PC-9 (cell line): ENCODE measurements around the gene MACROD2. TPM values are rescaled to one million over a fixed set of nuclear protein-coding genes. Genes with fewer than 3 reads are reported as not detected.
A peak's percentile ranks its signal among the peaks of the same experiment; 100 is the strongest.
"Not testable (repeated sequence)": the region's sequence is repeated elsewhere in the genome, so short reads cannot be mapped to it uniquely, and the experiment has no call there.

Source experiments
- BruUV-seq: library from RNA; stranded (reverse); fragments of 400-500 nt; replicated peaks from 2 replicates; lab custom pipeline; 2021; lab: Mats Ljungman, UMichigan
- CTCF ChIA-PET: fragments of 300-600 bp; sonication (Branson Sonifier 250); formaldehyde crosslinking; loops from one replicate; lab custom pipeline; 2022; ENCODE audit warnings: antibody characterized with exemption; lab: Charles Lee
- POLR2A ChIA-PET: fragments of 300-600 bp; sonication (Branson Sonifier 250); formaldehyde crosslinking; loops from one replicate; lab custom pipeline; 2022; ENCODE audit warnings: antibody characterized with exemption; ENCODE audit not compliant: unreplicated experiment; lab: Charles Lee
- DNase-seq, 2 experiments: peaks; one replicate each; pipeline versions ENCODE4 v3.0.0 to v3.0.0-alpha.2; 2015 to 2022; ENCODE audit warnings: mixed read lengths in 1 of 2
- H2AFZ ChIP-seq: fragments of 200-600 bp; sonication (generic); 2 replicates; pipeline ENCODE4 v1.8.1; 2017; ENCODE audit warnings: antibody characterized with exemption
- H3F3A ChIP-seq: fragments of 200-600 bp; sonication (generic); 2 replicates; pipeline ENCODE4 v1.8.1; 2017; ENCODE audit warnings: antibody characterized with exemption, mild to moderate bottlenecking, low read depth; ENCODE audit not compliant: insufficient read depth
- H3K27ac ChIP-seq: fragments of 200-600 bp; sonication (generic); 2 replicates; pipeline ENCODE4 v1.6.1; 2016; ENCODE audit warnings: mixed run types
- H3K27me3 ChIP-seq: fragments of 200-600 bp; sonication (generic); 2 replicates; pipeline ENCODE4 v1.6.1; 2016; ENCODE audit warnings: low read depth, mixed run types; ENCODE audit not compliant: insufficient read depth
- H3K36me3 ChIP-seq: fragments of 200-600 bp; sonication (generic); 2 replicates; pipeline ENCODE4 v1.6.1; 2016; ENCODE audit warnings: low read depth, mixed run types
- H3K4me1 ChIP-seq: fragments of 200-600 bp; sonication (generic); replicated peaks from 2 replicates; pipeline ENCODE4 v1.6.1; 2016; ENCODE audit warnings: mixed run types; ENCODE audit not compliant: insufficient read depth
- H3K4me2 ChIP-seq: fragments of 200-600 bp; sonication (generic); 2 replicates; pipeline ENCODE4 v1.6.1; 2017; ENCODE audit warnings: mixed run types
- H3K4me3 ChIP-seq: fragments of 200-600 bp; sonication (generic); 2 replicates; pipeline ENCODE4 v1.6.1; 2016; ENCODE audit warnings: mixed run types
- H3K79me2 ChIP-seq: fragments of 200-600 bp; sonication (generic); 2 replicates; pipeline ENCODE4 v1.6.1; 2017; ENCODE audit warnings: low read depth, mixed run types
- H3K9me2 ChIP-seq: fragments of 200-600 bp; sonication (generic); 2 replicates; pipeline ENCODE4 v1.8.1; 2017; ENCODE audit warnings: mild to moderate bottlenecking; ENCODE audit not compliant: insufficient read depth
- H3K9me3 ChIP-seq: fragments of 200-600 bp; sonication (generic); 2 replicates; pipeline ENCODE4 v1.8.1; 2016; ENCODE audit warnings: low read depth; ENCODE audit not compliant: insufficient read depth
- H4K20me1 ChIP-seq: fragments of 200-600 bp; sonication (generic); 2 replicates; pipeline ENCODE4 v1.8.1; 2017; ENCODE audit not compliant: insufficient read depth
- EZH2 ChIP-seq: fragments of 200-600 bp; sonication (generic); IDR thresholded peaks from 2 replicates; pipeline ENCODE4 v1.8.0; 2017; ENCODE audit warnings: antibody characterized with exemption, low read depth
- intact Hi-C: fragments of 100-400 bp; cut with micrococcal nuclease; formaldehyde crosslinking; loops from one replicate; pipeline ENCODE4 v1.10.0; 2022; ENCODE audit not compliant: unreplicated experiment
- total RNA-seq: library from RNA; stranded (reverse); gene quantifications from 2 replicates; pipeline ENCODE4 v1.2.3, GENCODE V29; 2021
- TF ChIP-seq, protein P1 (sequence below): fragments of 200-600 bp; sonication (generic); conservative IDR thresholded peaks from 2 replicates; pipeline ENCODE4 v1.6.1; 2017; ENCODE audit warnings: mixed run types, antibody characterized with exemption, mild to moderate bottlenecking, moderate library complexity

MACROD2 gene
- total RNA-seq, 1 experiment from 2014 or later = 11.4 TPM

DNA sequence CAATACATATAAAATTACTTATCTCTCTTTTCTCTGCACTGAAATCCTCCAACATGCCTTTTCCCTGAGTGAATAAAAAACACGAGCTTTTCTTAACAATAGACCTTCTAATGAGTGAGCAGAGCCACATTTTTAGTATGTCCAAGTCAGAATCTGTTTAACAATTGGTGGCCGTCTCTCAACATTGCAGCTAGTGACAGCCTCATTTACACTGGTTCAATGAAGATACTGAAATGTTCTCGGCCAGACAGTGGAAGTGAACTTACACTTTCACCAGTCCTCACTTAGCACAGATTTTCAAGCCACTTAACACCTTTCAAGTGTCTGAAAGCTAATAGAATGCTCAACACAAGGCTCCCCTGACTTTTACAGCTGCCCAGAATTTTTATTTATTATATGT is 1810.8 kb downstream of the MACROD2 start:
- Histone ChIP-seq H3K36me3 (no peaks in the 10 kb centered on the region), H3F3A (no peaks in the 10 kb centered on the region), H3K9me3 (no peaks in the 10 kb centered on the region), H4K20me1 (no peaks in the 10 kb centered on the region), H3K4me2 (no peak overlapping the region), H3K4me1 (no peaks in the 10 kb centered on the region), H3K9me2 (no peaks in the 10 kb centered on the region), H2AFZ (no peak overlapping the region), H3K27me3 (no peaks in the 10 kb centered on the region), H3K4me3 (no peak overlapping the region), H3K79me2 (no peaks in the 10 kb centered on the region), H3K27ac (no peak overlapping the region)
- BruUV-seq = no TSS peak
- DNase-seq = no peak
- ChIA-PET POLR2A (no interaction called here), CTCF (no interaction called here)
- TF ChIP-seq, protein P1, sequence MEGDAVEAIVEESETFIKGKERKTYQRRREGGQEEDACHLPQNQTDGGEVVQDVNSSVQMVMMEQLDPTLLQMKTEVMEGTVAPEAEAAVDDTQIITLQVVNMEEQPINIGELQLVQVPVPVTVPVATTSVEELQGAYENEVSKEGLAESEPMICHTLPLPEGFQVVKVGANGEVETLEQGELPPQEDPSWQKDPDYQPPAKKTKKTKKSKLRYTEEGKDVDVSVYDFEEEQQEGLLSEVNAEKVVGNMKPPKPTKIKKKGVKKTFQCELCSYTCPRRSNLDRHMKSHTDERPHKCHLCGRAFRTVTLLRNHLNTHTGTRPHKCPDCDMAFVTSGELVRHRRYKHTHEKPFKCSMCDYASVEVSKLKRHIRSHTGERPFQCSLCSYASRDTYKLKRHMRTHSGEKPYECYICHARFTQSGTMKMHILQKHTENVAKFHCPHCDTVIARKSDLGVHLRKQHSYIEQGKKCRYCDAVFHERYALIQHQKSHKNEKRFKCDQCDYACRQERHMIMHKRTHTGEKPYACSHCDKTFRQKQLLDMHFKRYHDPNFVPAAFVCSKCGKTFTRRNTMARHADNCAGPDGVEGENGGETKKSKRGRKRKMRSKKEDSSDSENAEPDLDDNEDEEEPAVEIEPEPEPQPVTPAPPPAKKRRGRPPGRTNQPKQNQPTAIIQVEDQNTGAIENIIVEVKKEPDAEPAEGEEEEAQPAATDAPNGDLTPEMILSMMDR = no peak
- no peak for TF ChIP-seq EZH2
- intact Hi-C loops = no loop called here

DNA sequence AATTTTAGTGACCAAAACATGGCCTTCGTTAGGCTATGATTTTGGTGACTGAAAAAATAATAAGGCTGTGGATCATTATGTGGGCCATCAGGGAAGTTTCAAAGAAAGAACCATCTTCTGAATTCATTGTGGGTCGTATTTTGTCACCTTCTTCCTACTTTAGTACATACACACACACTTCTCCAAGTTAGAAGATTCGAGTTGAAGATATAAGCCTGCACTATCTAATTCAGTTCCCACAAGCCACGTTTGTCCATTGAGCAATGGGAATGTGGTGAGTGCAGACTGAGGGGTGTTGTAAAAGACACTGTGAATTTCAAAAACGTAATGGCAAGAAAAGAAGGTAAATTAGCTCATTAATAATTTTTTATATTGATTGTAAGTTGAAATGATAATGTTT is 1812.0 kb downstream of the MACROD2 start:
- ChIA-PET CTCF (no interaction called here), POLR2A (no interaction called here)
- no peaks in the 10 kb centered on the region for H3K27me3 ChIP-seq
- intact Hi-C loops = no loop called here
- no peak for DNase-seq
- peaks cover 5% of the 10 kb centered on the region; the same call in 1 of the 2 replicates for H3K4me1 ChIP-seq
- H3K4me2 ChIP-seq = no peak overlapping the region
- BruUV-seq = no TSS peak
- no peak overlapping the region for H3K4me3 ChIP-seq
- H3K36me3 ChIP-seq = no peaks in the 10 kb centered on the region
- TF ChIP-seq, protein P1 = no peak
- no peak for TF ChIP-seq EZH2
- no peaks in the 10 kb centered on the region for H3K9me2 ChIP-seq
- no peak overlapping the region for H2AFZ ChIP-seq
- no peaks in the 10 kb centered on the region for H3K9me3 ChIP-seq
- H3F3A ChIP-seq = no peaks in the 10 kb centered on the region
- no peak overlapping the region for H3K27ac ChIP-seq
- H4K20me1 ChIP-seq = no peaks in the 10 kb centered on the region
- no peaks in the 10 kb centered on the region for H3K79me2 ChIP-seq

DNA sequence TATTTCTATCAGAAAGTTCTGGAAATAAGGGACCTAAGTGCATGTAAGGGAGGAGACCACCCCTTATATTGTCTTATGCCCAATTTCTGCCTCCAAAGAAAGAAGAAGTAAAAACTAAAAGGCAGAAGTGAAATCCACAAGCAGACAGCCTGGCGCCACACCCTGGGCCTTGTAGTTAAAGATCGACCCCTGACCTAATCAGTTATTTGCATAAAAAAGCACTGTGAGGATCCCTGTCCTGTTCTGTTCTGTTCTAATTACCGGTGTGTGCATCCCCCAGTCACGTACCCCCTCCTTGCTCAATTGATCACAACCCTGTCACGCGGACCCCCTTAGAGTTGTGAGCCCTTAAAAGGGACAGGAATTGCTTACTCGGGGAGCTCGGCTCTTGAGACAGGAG is 1812.5 kb downstream of the MACROD2 start:
- DNase-seq, BruUV-seq, H2AFZ ChIP-seq, H3K9me2 ChIP-seq, CTCF ChIA-PET, H3K27ac ChIP-seq, H3F3A ChIP-seq, POLR2A ChIA-PET, intact Hi-C loops, H3K4me3 ChIP-seq, H3K4me1 ChIP-seq, H4K20me1 ChIP-seq, H3K36me3 ChIP-seq, H3K4me2 ChIP-seq, H3K27me3 ChIP-seq, H3K9me3 ChIP-seq, H3K79me2 ChIP-seq: not testable (repeated sequence)

DNA sequence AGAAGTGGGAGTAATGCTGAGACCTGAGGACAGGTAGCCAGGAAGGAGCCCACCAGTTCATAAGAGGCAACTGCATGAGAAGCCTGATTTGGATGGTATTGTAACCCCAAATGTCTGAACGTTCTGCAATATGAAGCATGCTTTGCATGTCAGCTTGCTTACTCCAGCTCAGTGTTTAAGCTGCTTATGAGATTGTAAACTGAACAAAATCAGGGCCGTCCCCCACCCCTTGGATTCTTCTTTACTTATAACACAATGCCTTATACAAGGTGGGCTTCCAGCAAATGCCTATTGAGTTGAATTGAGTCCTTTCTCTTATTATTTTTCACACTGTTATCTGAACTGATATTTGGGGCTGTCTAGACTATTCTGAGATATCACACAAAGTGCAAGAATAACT is 1816.6 kb downstream of the MACROD2 start:
- H3K27ac ChIP-seq = no peak overlapping the region
- H3K27me3 ChIP-seq = no peaks in the 10 kb centered on the region
- POLR2A ChIA-PET = no interaction called here
- CTCF ChIA-PET = no interaction called here
- H2AFZ ChIP-seq = no peak overlapping the region
- H3K36me3 ChIP-seq = no peaks in the 10 kb centered on the region
- no peaks in the 10 kb centered on the region for H3K9me2 ChIP-seq
- H3K79me2 ChIP-seq = no peaks in the 10 kb centered on the region
- H3K4me2 ChIP-seq = peak overlapping the region; percentile 54; the same call in 1 of the 2 replicates
- peaks cover 11% of the 10 kb centered on the region for H3F3A ChIP-seq
- no TSS peak for BruUV-seq
- no peak for TF ChIP-seq EZH2
- TF ChIP-seq, protein P1 = no peak
- H3K9me3 ChIP-seq = no peaks in the 10 kb centered on the region
- no peaks in the 10 kb centered on the region for H4K20me1 ChIP-seq
- no peak overlapping the region for H3K4me3 ChIP-seq
- DNase-seq = no peak
- intact Hi-C loops = loop anchor here (10.0 kb wide), 1 partner anchor 1587 kb away; no protein-coding TSS in a partner anchor
- H3K4me1 ChIP-seq = peaks cover 34% of the 10 kb centered on the region
